Measurements from ENCODE around the gene ADAMTS3. TPM values are rescaled to one million over a fixed set of nuclear protein-coding genes. Genes with fewer than 3 reads are reported as not detected.

ADAMTS3 gene
- total RNA-seq, 1 donor from 2014 or later = 2.7 TPM

DNA sequence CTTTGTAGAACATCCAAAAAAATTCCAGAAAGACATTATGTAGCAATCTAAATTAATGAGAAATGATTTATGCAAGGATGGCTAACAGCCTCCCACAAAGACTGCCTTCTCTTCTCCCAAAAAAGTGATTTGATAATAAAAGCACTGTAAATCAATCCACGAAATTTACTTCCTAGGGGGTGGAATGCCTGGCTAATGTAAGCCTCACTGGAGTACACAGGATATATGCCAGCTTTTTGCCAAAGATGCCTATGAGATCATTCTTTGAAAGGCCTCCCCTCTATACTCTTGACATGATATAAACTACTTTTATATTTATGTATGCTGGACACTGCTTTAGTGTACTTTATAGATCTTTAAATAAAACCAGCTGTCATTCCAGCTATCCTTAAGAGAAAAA lies 211.1 kb downstream of the ADAMTS3 start:
- TF ChIP-seq, protein P1, sequence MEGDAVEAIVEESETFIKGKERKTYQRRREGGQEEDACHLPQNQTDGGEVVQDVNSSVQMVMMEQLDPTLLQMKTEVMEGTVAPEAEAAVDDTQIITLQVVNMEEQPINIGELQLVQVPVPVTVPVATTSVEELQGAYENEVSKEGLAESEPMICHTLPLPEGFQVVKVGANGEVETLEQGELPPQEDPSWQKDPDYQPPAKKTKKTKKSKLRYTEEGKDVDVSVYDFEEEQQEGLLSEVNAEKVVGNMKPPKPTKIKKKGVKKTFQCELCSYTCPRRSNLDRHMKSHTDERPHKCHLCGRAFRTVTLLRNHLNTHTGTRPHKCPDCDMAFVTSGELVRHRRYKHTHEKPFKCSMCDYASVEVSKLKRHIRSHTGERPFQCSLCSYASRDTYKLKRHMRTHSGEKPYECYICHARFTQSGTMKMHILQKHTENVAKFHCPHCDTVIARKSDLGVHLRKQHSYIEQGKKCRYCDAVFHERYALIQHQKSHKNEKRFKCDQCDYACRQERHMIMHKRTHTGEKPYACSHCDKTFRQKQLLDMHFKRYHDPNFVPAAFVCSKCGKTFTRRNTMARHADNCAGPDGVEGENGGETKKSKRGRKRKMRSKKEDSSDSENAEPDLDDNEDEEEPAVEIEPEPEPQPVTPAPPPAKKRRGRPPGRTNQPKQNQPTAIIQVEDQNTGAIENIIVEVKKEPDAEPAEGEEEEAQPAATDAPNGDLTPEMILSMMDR (conservative IDR thresholded peaks at IDR 0.05) = no peak
- Mint-ChIP-seq H3K27ac (ENCODE audit: unreplicated experiment) (no peak overlapping the region), H3K9me3 (no peaks in the 10 kb centered on the region), H3K4me3 (no peak overlapping the region), H3K36me3 (ENCODE audit: low read depth) (no peaks in the 10 kb centered on the region), H3K27me3 (ENCODE audit: low read depth) (no peaks in the 10 kb centered on the region), H3K4me1 (no peaks in the 10 kb centered on the region)
- no peak for DNase-seq (ENCODE audit: low read depth, low spot score)

DNA sequence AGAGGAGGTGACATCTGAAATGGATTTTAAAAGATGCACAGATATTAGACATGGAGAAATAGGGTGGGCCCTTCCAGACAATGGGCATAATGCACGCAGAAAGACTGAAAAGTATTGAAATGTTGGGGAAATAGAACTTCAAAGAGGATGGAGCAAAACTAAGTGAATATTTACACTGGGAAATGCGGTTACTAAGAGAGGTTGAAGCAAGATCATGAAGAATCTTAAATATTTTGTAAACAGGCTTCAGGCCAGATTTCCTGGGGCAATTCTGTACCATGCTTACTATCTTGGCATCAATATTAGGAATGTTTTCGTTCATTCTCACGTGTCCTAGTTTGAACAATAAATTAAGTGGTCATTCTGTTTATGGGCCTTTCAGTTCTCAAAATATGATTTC lies 216.3 kb downstream of the ADAMTS3 start:
- DNase-seq (ENCODE audit: low read depth, low spot score) = no peak
- H3K36me3 Mint-ChIP-seq (ENCODE audit: low read depth) = no peaks in the 10 kb centered on the region
- no peak overlapping the region for H3K4me3 Mint-ChIP-seq
- H3K4me1 Mint-ChIP-seq = no peaks in the 10 kb centered on the region
- TF ChIP-seq, protein P1 (conservative IDR thresholded peaks at IDR 0.05) = no peak
- no peak overlapping the region for H3K27ac Mint-ChIP-seq (ENCODE audit: unreplicated experiment)
- H3K9me3 Mint-ChIP-seq = no peaks in the 10 kb centered on the region
- no peaks in the 10 kb centered on the region for H3K27me3 Mint-ChIP-seq (ENCODE audit: low read depth)

DNA sequence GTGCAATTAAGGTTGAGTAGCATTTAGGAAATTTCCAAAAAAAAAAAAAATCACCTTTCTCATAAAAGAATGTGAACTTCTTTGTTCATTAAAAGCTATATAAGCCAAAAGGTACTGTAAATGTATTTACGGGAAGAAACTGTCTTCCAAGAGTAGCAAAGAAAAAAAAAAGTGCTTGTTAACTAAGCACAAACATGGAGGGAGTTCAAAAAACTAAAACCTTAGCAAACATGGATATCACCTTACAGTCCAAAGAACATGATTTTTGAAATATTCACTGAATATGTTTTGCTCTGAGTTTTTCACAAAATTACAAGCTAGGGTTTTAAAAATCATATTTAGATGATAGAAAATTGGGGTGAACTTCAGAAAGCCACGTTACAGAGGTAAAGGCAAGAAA lies 217.5 kb downstream of the ADAMTS3 start:
- Mint-ChIP-seq H3K4me1 (no peaks in the 10 kb centered on the region), H3K27me3 (ENCODE audit: low read depth) (no peaks in the 10 kb centered on the region), H3K27ac (ENCODE audit: unreplicated experiment) (no peak overlapping the region), H3K4me3 (no peak overlapping the region), H3K36me3 (ENCODE audit: low read depth) (no peaks in the 10 kb centered on the region), H3K9me3 (no peaks in the 10 kb centered on the region)
- TF ChIP-seq, protein P1 (conservative IDR thresholded peaks at IDR 0.05) = no peak
- DNase-seq (ENCODE audit: low read depth, low spot score) = no peak

DNA sequence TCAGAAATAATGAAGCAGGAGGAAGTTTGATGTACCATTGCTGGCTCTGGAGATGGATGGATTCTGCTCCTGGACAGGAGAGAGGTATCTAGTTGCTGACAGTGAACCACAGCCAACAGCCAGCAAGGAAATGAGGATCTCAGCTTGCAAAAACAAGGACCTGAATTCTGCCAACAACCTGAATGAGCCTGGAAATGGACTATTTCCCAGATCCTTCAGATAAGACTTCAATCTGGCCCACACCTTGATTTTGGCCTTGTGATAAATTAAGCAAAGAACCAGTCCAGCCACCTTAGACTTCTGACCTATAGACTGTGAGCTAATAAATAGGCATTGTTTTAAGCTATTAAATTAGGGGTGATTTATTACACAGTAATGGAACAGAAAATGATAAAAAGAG lies 220.3 kb downstream of the ADAMTS3 start:
- no peaks in the 10 kb centered on the region for H3K27me3 Mint-ChIP-seq (ENCODE audit: low read depth)
- no peak for DNase-seq (ENCODE audit: low read depth, low spot score)
- H3K27ac Mint-ChIP-seq (ENCODE audit: unreplicated experiment) = no peak overlapping the region
- no peaks in the 10 kb centered on the region for H3K4me1 Mint-ChIP-seq
- TF ChIP-seq, protein P1 (conservative IDR thresholded peaks at IDR 0.05) = no peak
- no peaks in the 10 kb centered on the region for H3K36me3 Mint-ChIP-seq (ENCODE audit: low read depth)
- H3K4me3 Mint-ChIP-seq = no peak overlapping the region
- H3K9me3 Mint-ChIP-seq = no peaks in the 10 kb centered on the region

DNA sequence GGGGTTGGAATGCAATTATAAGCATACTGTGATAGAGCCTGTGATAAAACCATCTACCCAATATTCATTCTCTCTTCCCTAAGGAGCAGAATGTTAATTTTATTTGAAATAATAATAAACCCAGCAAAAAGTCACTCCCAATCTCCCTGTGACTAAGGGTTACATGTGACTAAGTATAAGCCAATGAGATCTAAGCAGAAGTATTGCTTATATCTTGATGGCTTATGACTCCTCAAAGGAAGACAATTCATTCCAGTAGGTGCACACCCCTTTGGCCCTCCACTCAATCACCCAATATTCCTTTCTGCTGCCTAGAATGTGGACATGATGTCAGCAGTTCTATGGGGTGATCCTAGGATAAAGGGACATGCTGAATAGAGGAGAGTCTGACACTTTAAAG lies 224.6 kb downstream of the ADAMTS3 start:
- Mint-ChIP-seq H3K27me3 (ENCODE audit: low read depth) (no peaks in the 10 kb centered on the region), H3K36me3 (ENCODE audit: low read depth) (no peaks in the 10 kb centered on the region), H3K9me3 (no peaks in the 10 kb centered on the region), H3K4me1 (no peaks in the 10 kb centered on the region), H3K4me3 (no peak overlapping the region), H3K27ac (ENCODE audit: unreplicated experiment) (no peak overlapping the region)
- TF ChIP-seq, protein P1 (conservative IDR thresholded peaks at IDR 0.05) = no peak
- DNase-seq (ENCODE audit: low read depth, low spot score) = no peak

DNA sequence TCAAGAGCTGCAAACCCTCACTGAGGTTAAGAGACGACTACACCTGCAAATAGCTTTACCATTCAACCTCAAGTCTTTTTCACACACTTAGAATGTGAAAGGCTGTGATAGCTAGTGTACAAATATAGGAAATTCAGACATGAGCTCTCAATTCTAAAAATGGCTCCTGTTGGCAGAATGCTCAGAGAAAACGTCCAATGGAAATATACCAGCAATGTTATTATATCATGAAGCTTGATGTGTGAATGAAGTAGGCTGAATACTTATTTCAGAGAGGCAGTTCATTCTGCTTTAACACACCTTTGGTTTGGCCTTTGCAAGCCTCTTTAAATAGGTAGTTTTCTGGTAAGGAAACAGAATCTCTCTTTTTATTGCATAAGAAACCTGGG lies 227.6 kb downstream of the ADAMTS3 start:
- Mint-ChIP-seq H3K9me3 (no peaks in the 10 kb centered on the region), H3K36me3 (ENCODE audit: low read depth) (no peaks in the 10 kb centered on the region), H3K27ac (ENCODE audit: unreplicated experiment) (no peak overlapping the region), H3K4me1 (no peaks in the 10 kb centered on the region), H3K27me3 (ENCODE audit: low read depth) (no peaks in the 10 kb centered on the region), H3K4me3 (no peak overlapping the region)
- DNase-seq (ENCODE audit: low read depth, low spot score) = no peak
- TF ChIP-seq, protein P1 (conservative IDR thresholded peaks at IDR 0.05) = no peak
